Suprapubic skin (tissue), 4 donors: Measurements from ENCODE around the gene STOML1. TPM values are rescaled to one million over a fixed set of nuclear protein-coding genes. Genes with fewer than 3 reads are reported as not detected.

Experiments
- DNase-seq, 2 donors: peaks; one replicate each; pipeline ENCODE4 v3.0.0-alpha.2; 2019; ENCODE audit warnings: low spot score in 2 of 2
- H3K27ac ChIP-seq: fragments of 200-600 bp; sonication (generic); one replicate; pipeline ENCODE4 v1.5.1; 2019
- H3K27me3 ChIP-seq: fragments of 200-600 bp; sonication (generic); one replicate; pipeline ENCODE4 v1.5.1; 2019
- H3K36me3 ChIP-seq: fragments of 200-600 bp; sonication (generic); one replicate; pipeline ENCODE4 v1.5.1; 2019
- H3K4me1 ChIP-seq: fragments of 200-600 bp; sonication (generic); one replicate; pipeline ENCODE4 v1.5.1; 2019
- H3K4me3 ChIP-seq: fragments of 200-600 bp; sonication (generic); one replicate; pipeline ENCODE4 v1.5.1; 2019; ENCODE audit warnings: mild to moderate bottlenecking
- H3K9me3 ChIP-seq: fragments of 200-600 bp; sonication (generic); one replicate; pipeline ENCODE4 v1.5.1; 2019
- CTCF ChIP-seq, 2 donors: fragments of 200-600 bp in 1 of 2; fragments of 450-650 bp in 1 of 2; sonication (generic) in 1 of 2; IDR thresholded peaks; one replicate each; pipeline ENCODE4 v1.5.1; 2016 to 2019; ENCODE audit warnings: antibody characterized with exemption in 2 of 2, mild to moderate bottlenecking in 1 of 2, moderate library complexity in 1 of 2
- EP300 ChIP-seq: sonication (generic); formaldehyde crosslinking; IDR thresholded peaks from one replicate; pipeline ENCODE4 v1.6.1; 2017; ENCODE audit warnings: antibody characterized with exemption
- POLR2A ChIP-seq, 2 donors: fragments of 450-650 bp; IDR thresholded peaks; one replicate each; pipeline ENCODE4 v1.6.1; 2017; ENCODE audit warnings: antibody characterized with exemption in 2 of 2, mild to moderate bottlenecking in 2 of 2, moderate library complexity in 2 of 2
- POLR2AphosphoS5 ChIP-seq, 3 donors: sonication (generic); formaldehyde crosslinking; IDR thresholded peaks; one replicate each; pipeline ENCODE4 v1.6.1; 2017; ENCODE audit warnings: antibody characterized with exemption in 3 of 3
- WGBS: methylation state at CpG from one replicate; pipeline ENCODE4 v1.1.5; 2018; 5-methylcytosine and 5-hydroxymethylcytosine counted together
- total RNA-seq, 4 donors: library from RNA; depleted of rRNA; stranded (reverse); fragments of >200 nt; gene quantifications; one replicate each; pipeline ENCODE4 v1.1.0, GENCODE V29; 2016

Gene STOML1
- total RNA-seq, 4 donors from 2014 or later, result 9.7 to 25.3 (median 10.7) TPM

DNA sequence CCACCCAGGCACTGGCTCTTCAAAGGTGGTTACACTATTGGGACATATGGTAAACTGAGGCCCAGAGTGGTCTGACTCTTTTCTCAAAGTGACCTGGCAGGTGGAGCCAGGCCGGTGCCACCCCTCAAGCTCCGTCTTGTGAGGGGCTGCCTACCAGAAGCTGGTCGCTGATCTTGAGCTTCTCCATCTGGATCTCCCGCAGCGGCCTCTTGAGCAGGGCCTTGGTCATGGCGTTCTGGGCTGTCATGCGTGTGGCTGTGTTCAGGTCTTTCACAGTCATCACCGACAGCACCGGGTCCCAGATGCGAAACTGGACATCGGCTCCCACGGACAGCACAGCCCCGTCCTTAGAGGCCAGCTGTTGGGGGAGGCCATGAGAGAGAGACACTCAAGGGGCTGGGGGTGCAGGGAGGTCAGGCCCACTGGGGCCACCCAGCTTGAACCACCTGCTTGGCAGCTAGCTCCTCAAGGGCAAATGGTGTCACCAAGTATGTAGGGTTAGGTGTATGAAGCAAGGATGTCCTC, 3.6 kb downstream of the STOML1 start:
- Histone ChIP-seq H3K9me3 (no peaks in the 10 kb centered on the region), H3K4me1 (peaks cover 94% of the 10 kb centered on the region), H3K36me3 (peaks cover 11% of the 10 kb centered on the region), H3K4me3 (no peak overlapping the region), H3K27me3 (no peaks in the 10 kb centered on the region), H3K27ac (peak overlapping the region; percentile 57)
- TF ChIP-seq POLR2A (IDR thresholded peaks at IDR 0.05) (no peak), CTCF (IDR thresholded peaks at IDR 0.05) (no peak), POLR2AphosphoS5 (IDR thresholded peaks at IDR 0.05) (no peak), EP300 (no peak)
- 97% methylated on average over 11 of the region's 13 CpGs for WGBS
- DNase-seq, result no peak

DNA sequence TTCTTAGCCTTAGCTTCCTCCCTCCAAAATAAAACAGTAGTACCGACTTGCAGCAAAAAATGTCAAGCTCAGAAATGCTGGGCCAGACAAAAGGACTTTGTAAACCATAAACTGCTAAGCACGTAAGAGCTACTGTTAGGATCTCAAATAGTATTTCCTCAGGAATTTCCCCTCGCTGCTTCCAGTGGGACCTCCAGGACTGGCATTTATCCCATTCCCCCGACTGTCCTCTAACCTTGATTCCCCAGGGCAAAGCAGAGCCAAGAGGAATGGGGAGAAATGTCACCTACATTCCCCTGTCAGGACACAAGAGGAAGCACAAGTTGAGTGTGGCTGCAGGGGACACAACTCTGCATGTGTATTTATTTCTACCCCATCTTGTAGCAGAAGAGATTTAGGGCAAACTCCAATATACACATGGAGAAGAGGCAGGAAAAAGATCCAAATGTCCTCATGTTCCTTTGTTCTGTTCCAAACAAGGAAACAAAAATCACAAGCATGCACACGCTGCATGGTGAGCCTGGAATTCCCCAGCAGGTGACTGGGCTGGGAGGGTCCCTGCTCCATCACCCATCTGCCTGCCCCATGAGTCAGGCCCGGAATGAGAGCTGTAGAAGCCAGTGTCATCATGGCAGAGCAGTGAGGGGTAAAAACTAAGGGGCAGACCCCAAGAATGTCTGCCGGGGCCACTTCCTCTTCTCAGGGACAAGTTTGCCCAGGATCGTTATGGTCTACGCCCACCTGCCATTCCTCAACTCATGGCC, 4.2 kb downstream of the STOML1 start:
- Histone ChIP-seq H3K36me3 (peaks cover 11% of the 10 kb centered on the region), H3K9me3 (no peaks in the 10 kb centered on the region), H3K27me3 (no peaks in the 10 kb centered on the region), H3K4me1 (peaks cover 94% of the 10 kb centered on the region), H3K27ac (peak overlapping the region; percentile 57), H3K4me3 (no peak overlapping the region)
- TF ChIP-seq POLR2AphosphoS5 (IDR thresholded peaks at IDR 0.05), result no peak
- no peak for TF ChIP-seq CTCF (IDR thresholded peaks at IDR 0.05)
- no peak for TF ChIP-seq EP300
- no peak for TF ChIP-seq POLR2A (IDR thresholded peaks at IDR 0.05)
- no peak for DNase-seq
- WGBS, result 45% methylated on average over 9 of the region's 9 CpGs

DNA sequence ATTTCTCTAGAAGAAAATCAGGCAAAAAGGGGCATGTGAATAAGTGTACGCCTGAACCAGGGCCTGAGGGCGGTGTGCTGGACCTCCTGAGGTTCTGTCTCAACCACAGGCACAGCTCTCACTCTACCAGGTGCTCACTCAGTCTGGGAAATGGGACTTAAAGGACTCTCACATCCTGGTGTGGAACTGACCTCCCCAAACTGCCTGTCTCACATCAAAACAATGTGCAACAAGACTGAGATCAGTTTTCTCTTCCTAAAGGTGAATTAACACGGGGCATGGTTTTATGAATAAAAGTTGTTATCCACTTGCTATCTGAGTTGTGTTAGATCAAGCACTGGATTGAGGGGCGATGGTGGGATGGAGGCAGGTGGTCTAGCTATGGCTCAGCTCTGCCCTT, 4.8 kb downstream of the STOML1 start:
- H3K36me3 ChIP-seq, result peaks cover 11% of the 10 kb centered on the region
- no peaks in the 10 kb centered on the region for H3K27me3 ChIP-seq
- peaks cover 94% of the 10 kb centered on the region for H3K4me1 ChIP-seq
- TF ChIP-seq CTCF (IDR thresholded peaks at IDR 0.05), result no peak
- TF ChIP-seq EP300, result no peak
- TF ChIP-seq POLR2A (IDR thresholded peaks at IDR 0.05), result no peak
- TF ChIP-seq POLR2AphosphoS5 (IDR thresholded peaks at IDR 0.05), result no peak
- H3K9me3 ChIP-seq, result no peaks in the 10 kb centered on the region
- H3K27ac ChIP-seq, result peak overlapping the region; percentile 42
- 96% methylated on average over 4 of the region's 4 CpGs for WGBS
- H3K4me3 ChIP-seq, result no peak overlapping the region
- no peak for DNase-seq

- H3K36me3 ChIP-seq, result peaks cover 11% of the 10 kb centered on the region
- peak overlapping the region; percentile 42 for H3K27ac ChIP-seq
- H3K4me1 ChIP-seq, result peaks cover 97% of the 10 kb centered on the region
- DNase-seq, result no peak
- H3K9me3 ChIP-seq, result no peaks in the 10 kb centered on the region
- H3K27me3 ChIP-seq, result no peaks in the 10 kb centered on the region
- H3K4me3 ChIP-seq, result no peak overlapping the region
- 83% methylated on average over 1 of the region's 1 CpG for WGBS
- no peak for TF ChIP-seq POLR2AphosphoS5 (IDR thresholded peaks at IDR 0.05)
- TF ChIP-seq EP300, result no peak
- TF ChIP-seq POLR2A (IDR thresholded peaks at IDR 0.05), result no peak
- no peak for TF ChIP-seq CTCF (IDR thresholded peaks at IDR 0.05)
Measured at GRCh38 chr15:73986776-73987056, 5.4 kb downstream of the STOML1 start.

DNA sequence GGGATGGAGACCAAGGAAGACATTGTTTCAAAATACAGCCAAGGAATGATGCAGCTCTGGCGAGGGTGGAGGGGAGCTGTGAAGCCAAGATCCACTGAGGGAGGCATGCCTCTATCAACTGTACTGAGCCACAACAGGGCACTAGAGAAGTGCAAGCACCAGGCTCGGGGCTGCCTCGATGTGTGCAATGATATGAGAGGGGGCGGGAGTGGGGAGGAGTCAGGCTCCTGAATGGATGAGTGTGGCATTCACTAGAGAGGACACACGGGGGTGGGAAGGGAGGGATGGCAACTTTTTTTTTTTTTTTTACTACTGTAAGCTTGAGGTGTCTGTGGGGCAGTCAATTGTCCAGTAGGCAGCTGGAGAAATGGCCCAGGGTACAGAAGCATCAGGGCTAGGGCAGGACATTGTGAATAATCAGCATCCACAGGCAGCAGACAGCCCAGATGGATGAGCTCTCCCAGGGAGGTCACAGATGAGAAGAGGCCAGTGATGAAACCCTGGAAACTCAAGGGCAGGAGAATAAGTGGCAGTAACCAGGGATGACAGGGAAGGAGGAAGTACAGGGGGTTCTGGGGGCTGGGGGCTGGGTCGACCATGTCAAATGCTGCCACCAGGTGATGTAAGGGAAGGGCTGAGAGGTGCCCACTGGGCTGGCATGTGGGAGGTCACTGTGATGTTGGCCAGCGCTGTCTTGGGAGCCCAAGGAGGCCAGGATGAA, 5.9 kb downstream of the STOML1 start:
- Histone ChIP-seq H3K27ac (no peak overlapping the region), H3K27me3 (no peaks in the 10 kb centered on the region), H3K4me3 (no peak overlapping the region), H3K36me3 (peaks cover 11% of the 10 kb centered on the region), H3K9me3 (no peaks in the 10 kb centered on the region), H3K4me1 (peaks cover 97% of the 10 kb centered on the region)
- TF ChIP-seq CTCF (IDR thresholded peaks at IDR 0.05), result no peak
- TF ChIP-seq POLR2A (IDR thresholded peaks at IDR 0.05), result no peak
- TF ChIP-seq POLR2AphosphoS5 (IDR thresholded peaks at IDR 0.05), result no peak
- no peak for TF ChIP-seq EP300
- no peak for DNase-seq
- WGBS, result 56% methylated on average over 7 of the region's 7 CpGs
